C4-2B (cell line): ENCODE results near the gene MYO1H.

Experiments
- CTCF ChIP-seq: fragments of 450-650 bp; conservative IDR thresholded peaks from 2 replicates; pipeline ENCODE4 v1.5.1; 2017; ENCODE audit warnings: mild to moderate bottlenecking
- ZFX ChIP-seq: fragments of 450-650 bp; IDR thresholded peaks from 2 replicates; pipeline ENCODE4 v1.6.1; 2017

- TF ChIP-seq CTCF: no peak
- no peak for TF ChIP-seq ZFX
These were observed 46.0 kb upstream of the MYO1H start for GRCh38 chr12:109301643-109302168.
